ENCODE data around the gene CCDC142. TPM values are rescaled to one million over a fixed set of nuclear protein-coding genes. Genes with fewer than 3 reads are reported as not detected.
A peak's percentile ranks its signal among the peaks of the same experiment; 100 is the strongest.

CCDC142 gene
- total and polyA plus RNA-seq, 9 of the 15 experiments (the other 6 are each of a cell fraction or from before 2014, with no cell fraction given): 0.55 to 11.7 (median 7.2) TPM

DNA sequence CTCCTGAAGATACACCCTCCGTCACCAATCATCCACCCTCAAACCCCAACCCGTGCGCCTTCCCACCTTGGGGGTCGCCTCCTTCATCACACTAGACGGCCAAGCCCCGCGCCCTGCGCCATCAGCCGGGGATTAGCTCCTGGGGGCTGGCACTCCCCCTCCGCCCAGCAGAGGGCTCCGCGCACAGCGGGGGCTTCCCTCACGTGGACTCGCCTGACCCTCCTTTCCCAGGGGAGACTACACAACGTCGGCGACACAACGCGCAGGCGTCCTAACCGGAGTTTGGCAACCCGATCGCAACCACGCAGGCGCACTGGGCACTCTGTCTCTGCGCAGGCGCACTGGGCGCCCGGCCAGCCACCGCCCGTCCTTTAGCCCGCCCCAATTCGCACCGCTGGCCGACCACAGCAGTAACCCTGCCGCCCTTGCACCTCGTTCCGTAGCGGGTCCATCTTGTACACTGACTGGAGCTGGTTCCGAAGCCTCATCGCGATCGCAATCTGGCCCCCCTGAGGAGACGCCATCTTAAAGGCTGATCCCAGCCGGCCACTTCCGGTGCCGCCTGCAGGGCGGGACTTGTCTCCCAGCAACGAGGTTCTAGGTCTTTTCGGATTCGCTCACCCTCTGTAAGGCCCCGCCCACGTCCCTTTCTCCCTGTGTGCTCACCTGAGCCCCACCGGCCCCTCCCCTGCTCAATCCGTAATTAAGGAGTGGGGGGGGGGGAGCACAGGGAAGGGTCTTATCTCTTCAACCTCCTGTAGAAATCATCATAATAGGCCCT is 24.5 kb upstream of the CCDC142 start, which contains the start of gene PCGF1 (continued):
- TF ChIP-seq, protein P1, sequence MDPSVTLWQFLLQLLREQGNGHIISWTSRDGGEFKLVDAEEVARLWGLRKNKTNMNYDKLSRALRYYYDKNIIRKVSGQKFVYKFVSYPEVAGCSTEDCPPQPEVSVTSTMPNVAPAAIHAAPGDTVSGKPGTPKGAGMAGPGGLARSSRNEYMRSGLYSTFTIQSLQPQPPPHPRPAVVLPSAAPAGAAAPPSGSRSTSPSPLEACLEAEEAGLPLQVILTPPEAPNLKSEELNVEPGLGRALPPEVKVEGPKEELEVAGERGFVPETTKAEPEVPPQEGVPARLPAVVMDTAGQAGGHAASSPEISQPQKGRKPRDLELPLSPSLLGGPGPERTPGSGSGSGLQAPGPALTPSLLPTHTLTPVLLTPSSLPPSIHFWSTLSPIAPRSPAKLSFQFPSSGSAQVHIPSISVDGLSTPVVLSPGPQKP (CRISPR knock-in tag; IDR thresholded peaks at IDR 0.05): no peak
- TF ChIP-seq TCF7L2 (IDR thresholded peaks at IDR 0.05; ENCODE audit: low read depth, low read length) (no peak), ZNF3 (CRISPR knock-in tag; IDR thresholded peaks at IDR 0.05) (no peak), BCOR (IDR thresholded peaks at IDR 0.05) (no peak), MYBL2 (IDR thresholded peaks at IDR 0.05; ENCODE audit: low read depth) (no peak), MYBL2 (CRISPR knock-in tag; IDR thresholded peaks at IDR 0.05; ENCODE audit: borderline replicate concordance) (no peak), ZNF124 (CRISPR knock-in tag; IDR thresholded peaks at IDR 0.05) (no peak), ZC3H4 (CRISPR knock-in tag; IDR thresholded peaks at IDR 0.05; ENCODE audit: borderline replicate concordance) (no peak), OTX1 (CRISPR knock-in tag; IDR thresholded peaks at IDR 0.05) (peak; percentile 65; the same call in 1 of the 2 replicates), NEUROD1 (IDR thresholded peaks at IDR 0.05; ENCODE audit: borderline replicate concordance, low read depth, low read length, partially characterized antibody) (peak; percentile 23), ZKSCAN8 (CRISPR knock-in tag; IDR thresholded peaks at IDR 0.05) (no peak), ZNF354B (CRISPR knock-in tag; IDR thresholded peaks at IDR 0.05) (no peak)
- TF ChIP-seq, protein P2, sequence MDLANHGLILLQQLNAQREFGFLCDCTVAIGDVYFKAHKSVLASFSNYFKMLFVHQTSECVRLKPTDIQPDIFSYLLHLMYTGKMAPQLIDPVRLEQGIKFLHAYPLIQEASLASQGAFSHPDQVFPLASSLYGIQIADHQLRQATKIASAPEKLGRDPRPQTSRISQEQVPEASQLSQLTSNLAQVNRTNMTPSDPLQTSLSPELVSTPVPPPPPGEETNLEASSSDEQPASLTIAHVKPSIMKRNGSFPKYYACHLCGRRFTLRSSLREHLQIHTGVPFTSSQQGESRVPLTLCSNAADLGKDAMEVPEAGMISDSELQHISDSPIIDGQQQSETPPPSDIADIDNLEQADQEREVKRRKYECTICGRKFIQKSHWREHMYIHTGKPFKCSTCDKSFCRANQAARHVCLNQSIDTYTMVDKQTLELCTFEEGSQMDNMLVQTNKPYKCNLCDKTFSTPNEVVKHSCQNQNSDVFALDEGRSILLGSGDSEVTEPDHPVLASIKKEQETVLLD (IDR thresholded peaks at IDR 0.05): peak; percentile 99
- TF ChIP-seq, protein P3, sequence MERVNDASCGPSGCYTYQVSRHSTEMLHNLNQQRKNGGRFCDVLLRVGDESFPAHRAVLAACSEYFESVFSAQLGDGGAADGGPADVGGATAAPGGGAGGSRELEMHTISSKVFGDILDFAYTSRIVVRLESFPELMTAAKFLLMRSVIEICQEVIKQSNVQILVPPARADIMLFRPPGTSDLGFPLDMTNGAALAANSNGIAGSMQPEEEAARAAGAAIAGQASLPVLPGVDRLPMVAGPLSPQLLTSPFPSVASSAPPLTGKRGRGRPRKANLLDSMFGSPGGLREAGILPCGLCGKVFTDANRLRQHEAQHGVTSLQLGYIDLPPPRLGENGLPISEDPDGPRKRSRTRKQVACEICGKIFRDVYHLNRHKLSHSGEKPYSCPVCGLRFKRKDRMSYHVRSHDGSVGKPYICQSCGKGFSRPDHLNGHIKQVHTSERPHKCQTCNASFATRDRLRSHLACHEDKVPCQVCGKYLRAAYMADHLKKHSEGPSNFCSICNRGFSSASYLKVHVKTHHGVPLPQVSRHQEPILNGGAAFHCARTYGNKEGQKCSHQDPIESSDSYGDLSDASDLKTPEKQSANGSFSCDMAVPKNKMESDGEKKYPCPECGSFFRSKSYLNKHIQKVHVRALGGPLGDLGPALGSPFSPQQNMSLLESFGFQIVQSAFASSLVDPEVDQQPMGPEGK (CRISPR knock-in tag; IDR thresholded peaks at IDR 0.05; ENCODE audit: borderline replicate concordance): no peak
- TF ChIP-seq, protein P4, sequence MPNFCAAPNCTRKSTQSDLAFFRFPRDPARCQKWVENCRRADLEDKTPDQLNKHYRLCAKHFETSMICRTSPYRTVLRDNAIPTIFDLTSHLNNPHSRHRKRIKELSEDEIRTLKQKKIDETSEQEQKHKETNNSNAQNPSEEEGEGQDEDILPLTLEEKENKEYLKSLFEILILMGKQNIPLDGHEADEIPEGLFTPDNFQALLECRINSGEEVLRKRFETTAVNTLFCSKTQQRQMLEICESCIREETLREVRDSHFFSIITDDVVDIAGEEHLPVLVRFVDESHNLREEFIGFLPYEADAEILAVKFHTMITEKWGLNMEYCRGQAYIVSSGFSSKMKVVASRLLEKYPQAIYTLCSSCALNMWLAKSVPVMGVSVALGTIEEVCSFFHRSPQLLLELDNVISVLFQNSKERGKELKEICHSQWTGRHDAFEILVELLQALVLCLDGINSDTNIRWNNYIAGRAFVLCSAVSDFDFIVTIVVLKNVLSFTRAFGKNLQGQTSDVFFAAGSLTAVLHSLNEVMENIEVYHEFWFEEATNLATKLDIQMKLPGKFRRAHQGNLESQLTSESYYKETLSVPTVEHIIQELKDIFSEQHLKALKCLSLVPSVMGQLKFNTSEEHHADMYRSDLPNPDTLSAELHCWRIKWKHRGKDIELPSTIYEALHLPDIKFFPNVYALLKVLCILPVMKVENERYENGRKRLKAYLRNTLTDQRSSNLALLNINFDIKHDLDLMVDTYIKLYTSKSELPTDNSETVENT (CRISPR knock-in tag; IDR thresholded peaks at IDR 0.05): peak; percentile 40; the same call in 1 of the 2 replicates
- TF ChIP-seq, protein P5, sequence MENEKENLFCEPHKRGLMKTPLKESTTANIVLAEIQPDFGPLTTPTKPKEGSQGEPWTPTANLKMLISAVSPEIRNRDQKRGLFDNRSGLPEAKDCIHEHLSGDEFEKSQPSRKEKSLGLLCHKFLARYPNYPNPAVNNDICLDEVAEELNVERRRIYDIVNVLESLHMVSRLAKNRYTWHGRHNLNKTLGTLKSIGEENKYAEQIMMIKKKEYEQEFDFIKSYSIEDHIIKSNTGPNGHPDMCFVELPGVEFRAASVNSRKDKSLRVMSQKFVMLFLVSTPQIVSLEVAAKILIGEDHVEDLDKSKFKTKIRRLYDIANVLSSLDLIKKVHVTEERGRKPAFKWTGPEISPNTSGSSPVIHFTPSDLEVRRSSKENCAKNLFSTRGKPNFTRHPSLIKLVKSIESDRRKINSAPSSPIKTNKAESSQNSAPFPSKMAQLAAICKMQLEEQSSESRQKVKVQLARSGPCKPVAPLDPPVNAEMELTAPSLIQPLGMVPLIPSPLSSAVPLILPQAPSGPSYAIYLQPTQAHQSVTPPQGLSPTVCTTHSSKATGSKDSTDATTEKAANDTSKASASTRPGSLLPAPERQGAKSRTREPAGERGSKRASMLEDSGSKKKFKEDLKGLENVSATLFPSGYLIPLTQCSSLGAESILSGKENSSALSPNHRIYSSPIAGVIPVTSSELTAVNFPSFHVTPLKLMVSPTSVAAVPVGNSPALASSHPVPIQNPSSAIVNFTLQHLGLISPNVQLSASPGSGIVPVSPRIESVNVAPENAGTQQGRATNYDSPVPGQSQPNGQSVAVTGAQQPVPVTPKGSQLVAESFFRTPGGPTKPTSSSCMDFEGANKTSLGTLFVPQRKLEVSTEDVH (IDR thresholded peaks at IDR 0.05; ENCODE audit: low read depth, partially characterized antibody): no peak

All from K562 (cell line).